SK-N-SH (cell line): ENCODE measurements around the gene WDR11. TPM values are rescaled to one million over a fixed set of nuclear protein-coding genes. Genes with fewer than 3 reads are reported as not detected.

ENCODE experiments used
- CTCF ChIA-PET: fragments of 300-600, 350-600 bp; formaldehyde crosslinking; extraction: SDS; loops from one replicate; lab custom pipeline; 2021; lab: Yijun Ruan, JAX
- POLR2A ChIA-PET: fragments of 350-600 bp; sonication (Branson Sonifier 250); formaldehyde crosslinking; extraction: SDS; loops from one replicate; lab custom pipeline; 2020; ENCODE audit warnings: antibody characterized with exemption, inconsistent platforms; lab: Yijun Ruan, JAX
- DNase-seq: peaks from one replicate; pipeline ENCODE4 v3.0.0; 2012
- H2AFZ ChIP-seq: fragments of 200-600 bp; sonication (generic); 2 replicates; pipeline ENCODE4 v1.8.1; 2016; ENCODE audit warnings: antibody characterized with exemption, mild to moderate bottlenecking, low read depth
- H3F3A ChIP-seq: fragments of 200-600 bp; sonication (generic); replicated peaks from 2 replicates; pipeline ENCODE3; 2016; ENCODE audit warnings: antibody characterized with exemption, mild to moderate bottlenecking; ENCODE audit not compliant: insufficient read depth
- H3K27ac ChIP-seq, 2 experiments: fragments of 200-500 bp in 1 of 2; fragments of 200-600 bp in 1 of 2; sonication (Bioruptor generic) in 1 of 2; sonication (generic), shearing (Covaris generic) in 1 of 2; 2 replicates each; pipeline versions ENCODE4 v1.5.1 to v1.6.1; 2014 to 2016; ENCODE audit warnings: low read depth in 2 of 2, inconsistent platforms in 1 of 2, low read length in 1 of 2, mild to moderate bottlenecking in 1 of 2, mixed read lengths in 1 of 2
- H3K27me3 ChIP-seq: fragments of 200-600 bp; sonication (generic), shearing (Covaris generic); 2 replicates; pipeline ENCODE4 v1.6.1; 2016; ENCODE audit warnings: mixed run types; ENCODE audit not compliant: insufficient read depth
- H3K36me3 ChIP-seq, 2 experiments: fragments of 200-500 bp in 1 of 2; fragments of 200-600 bp in 1 of 2; sonication (Bioruptor generic) in 1 of 2; sonication (generic) in 1 of 2; replicated peaks in 1 of 2; 2 replicates each; pipeline versions ENCODE3 to v1.5.1; 2014 to 2016; ENCODE audit warnings: low read length in 1 of 2, mild to moderate bottlenecking in 1 of 2; ENCODE audit not compliant: insufficient read depth in 2 of 2, control insufficient read depth in 1 of 2
- H3K4me1 ChIP-seq, 2 experiments: fragments of 200-500 bp in 1 of 2; fragments of 200-600 bp in 1 of 2; sonication (Bioruptor generic) in 1 of 2; sonication (generic), shearing (Covaris generic) in 1 of 2; 2 replicates each; pipeline versions ENCODE4 v1.5.1 to v1.6.1; 2014 to 2016; ENCODE audit warnings: low read depth in 1 of 2, low read length in 1 of 2, mixed run types in 1 of 2; ENCODE audit not compliant: insufficient read depth in 2 of 2, control insufficient read depth in 1 of 2
- H3K4me2 ChIP-seq: fragments of 200-600 bp; sonication (generic), shearing (Covaris generic); 2 replicates; pipeline ENCODE4 v1.6.1; 2017; ENCODE audit warnings: mixed run types
- H3K4me3 ChIP-seq, 2 experiments: fragments of 200-500 bp in 1 of 2; fragments of 200-600 bp in 1 of 2; sonication (Bioruptor generic) in 1 of 2; sonication (generic), shearing (Covaris generic) in 1 of 2; 2 replicates each; pipeline versions ENCODE4 v1.5.1 to v1.8.1; 2014 to 2016; ENCODE audit warnings: low read depth in 2 of 2, inconsistent platforms in 1 of 2, low read length in 1 of 2, mild to moderate bottlenecking in 1 of 2, mixed read lengths in 1 of 2, moderate library complexity in 1 of 2
- H3K79me2 ChIP-seq: fragments of 200-600 bp; sonication (generic); 2 replicates; pipeline ENCODE4 v1.8.1; 2017; ENCODE audit warnings: mild to moderate bottlenecking; ENCODE audit not compliant: insufficient read depth
- H3K9ac ChIP-seq: fragments of 200-600 bp; sonication (generic); 2 replicates; pipeline ENCODE4 v1.6.1; 2017; ENCODE audit warnings: mixed run types
- H3K9me2 ChIP-seq: fragments of 200-600 bp; sonication (generic); 2 replicates; pipeline ENCODE4 v1.6.1; 2017; ENCODE audit warnings: mixed run types
- H3K9me3 ChIP-seq: fragments of 200-600 bp; sonication (generic); 2 replicates; pipeline ENCODE4 v1.6.1; 2017; ENCODE audit warnings: mixed run types, mild to moderate bottlenecking, moderate library complexity
- H4K20me1 ChIP-seq: fragments of 200-600 bp; sonication (generic); 2 replicates; pipeline ENCODE4 v1.6.1; 2017; ENCODE audit warnings: mild to moderate bottlenecking, mixed run types; ENCODE audit not compliant: insufficient read depth
- ELF1 ChIP-seq: IDR thresholded peaks from 2 replicates; pipeline ENCODE4 v1.4.0; 2012
- FOXJ3 ChIP-seq: sonication (generic); formaldehyde crosslinking; IDR thresholded peaks from 2 replicates; pipeline ENCODE4 v1.5.1; 2020; ENCODE audit warnings: mild to moderate bottlenecking, missing genetic modification reagents
- FOXM1 ChIP-seq: IDR thresholded peaks from 2 replicates; pipeline ENCODE4 v1.4.0; 2012; ENCODE audit warnings: low read depth, mild to moderate bottlenecking
- MXI1 ChIP-seq: IDR thresholded peaks from 2 replicates; pipeline ENCODE4 v1.6.1; 2012; ENCODE audit warnings: mild to moderate bottlenecking, low read depth, low read length, improper control_type of control experiment
- NFIC ChIP-seq: IDR thresholded peaks from 2 replicates; pipeline ENCODE4 v1.4.0; 2012; ENCODE audit warnings: borderline replicate concordance
- RAD21 ChIP-seq: IDR thresholded peaks from 2 replicates; pipeline ENCODE4 v1.6.1; 2012; ENCODE audit warnings: mild to moderate bottlenecking, low read length
- RFX5 ChIP-seq: IDR thresholded peaks from 2 replicates; pipeline ENCODE4 v1.6.1; 2012; ENCODE audit warnings: mild to moderate bottlenecking, improper control_type of control experiment, low read length
- RXRA ChIP-seq: IDR thresholded peaks from 2 replicates; pipeline ENCODE4 v1.4.0; 2012; ENCODE audit warnings: low read depth, mild to moderate bottlenecking, borderline replicate concordance
- SMC3 ChIP-seq: IDR thresholded peaks from 2 replicates; pipeline ENCODE4 v1.6.1; 2012; ENCODE audit warnings: low read depth, low read length, improper control_type of control experiment
- TAF1 ChIP-seq: IDR thresholded peaks from 2 replicates; pipeline ENCODE4 v1.6.1; 2012; ENCODE audit warnings: low read depth, mild to moderate bottlenecking, low read length, moderate library complexity, borderline replicate concordance
- WGBS: methylation state at CpG from one replicate; pipeline ENCODE4 v1.1.6; 2017; ENCODE audit warnings: low lambda C conversion rate; 5-methylcytosine and 5-hydroxymethylcytosine counted together
- polyA plus RNA-seq, 3 experiments: library from polyadenylated mRNA; depleted of rRNA; stranded (reverse); fragments of >200 nt; gene quantifications; 2 replicates each; pipeline ENCODE4 v1.2.3, GENCODE V29; 2012
- TF ChIP-seq, protein P1 (sequence below): IDR thresholded peaks from 2 replicates; pipeline ENCODE4 v1.4.0; 2012; ENCODE audit warnings: low read depth, borderline replicate concordance
- TF ChIP-seq, protein P2 (sequence below): IDR thresholded peaks from 2 replicates; pipeline ENCODE4 v1.4.0; 2012; ENCODE audit warnings: low read depth
- TF ChIP-seq, protein P3 (sequence below): IDR thresholded peaks from 2 replicates; pipeline ENCODE4; 2012
- TF ChIP-seq, protein P4 (sequence below): IDR thresholded peaks from 2 replicates; pipeline ENCODE4 v1.4.0; 2012; ENCODE audit warnings: low read depth, borderline replicate concordance

Gene WDR11
- polyA plus RNA-seq, 1 of the 3 experiments (the other 2 are of a cell fraction) = 35.1 TPM

DNA sequence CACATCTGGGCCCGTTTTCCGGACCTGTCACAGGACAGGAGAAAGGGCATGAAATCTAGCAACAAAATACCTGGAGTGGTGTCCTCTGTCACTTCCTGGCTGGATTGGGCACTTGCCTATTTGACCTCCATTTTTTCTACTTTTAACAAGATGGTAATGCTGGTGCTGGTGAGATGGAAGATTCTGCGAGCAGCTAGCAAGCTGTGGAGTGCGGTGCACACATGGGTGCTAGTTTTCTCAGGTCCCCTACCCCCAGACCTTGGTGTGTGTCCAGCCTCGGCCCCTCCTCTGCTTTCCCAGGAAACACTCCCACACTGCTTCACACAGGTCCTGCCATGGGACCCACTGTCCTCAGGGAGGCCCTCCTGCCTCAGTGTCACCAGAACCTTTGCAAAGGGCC lies 87.7 kb downstream of the WDR11 start:
- Histone ChIP-seq H3K4me3 (no peak overlapping the region), H3K4me1 (peaks cover 0 to 3% of the 10 kb centered on the region in 2 experiments; a peak in 1 of 4 replicates), H3K27me3 (no peaks in the 10 kb centered on the region), H3K4me2 (no peak overlapping the region), H3K9ac (no peak overlapping the region), H3K9me3 (no peaks in the 10 kb centered on the region), H3F3A (no peaks in the 10 kb centered on the region), H3K27ac (no peak overlapping the region), H3K36me3 (no peaks in the 10 kb centered on the region), H4K20me1 (no peaks in the 10 kb centered on the region), H3K9me2 (no peaks in the 10 kb centered on the region), H3K79me2 (no peaks in the 10 kb centered on the region), H2AFZ (no peak overlapping the region)
- no peak for DNase-seq
- ChIA-PET CTCF (interaction anchor here (0.6 to 3.1 kb wide), 5 partner anchors 10 to 962 kb away, joined by 3 to 9 read pairs (median 3); no protein-coding TSS in a partner anchor), POLR2A (no interaction called here)
- TF ChIP-seq TAF1 = no peak
- WGBS = 60% methylated on average over 5 of the region's 5 CpGs

DNA sequence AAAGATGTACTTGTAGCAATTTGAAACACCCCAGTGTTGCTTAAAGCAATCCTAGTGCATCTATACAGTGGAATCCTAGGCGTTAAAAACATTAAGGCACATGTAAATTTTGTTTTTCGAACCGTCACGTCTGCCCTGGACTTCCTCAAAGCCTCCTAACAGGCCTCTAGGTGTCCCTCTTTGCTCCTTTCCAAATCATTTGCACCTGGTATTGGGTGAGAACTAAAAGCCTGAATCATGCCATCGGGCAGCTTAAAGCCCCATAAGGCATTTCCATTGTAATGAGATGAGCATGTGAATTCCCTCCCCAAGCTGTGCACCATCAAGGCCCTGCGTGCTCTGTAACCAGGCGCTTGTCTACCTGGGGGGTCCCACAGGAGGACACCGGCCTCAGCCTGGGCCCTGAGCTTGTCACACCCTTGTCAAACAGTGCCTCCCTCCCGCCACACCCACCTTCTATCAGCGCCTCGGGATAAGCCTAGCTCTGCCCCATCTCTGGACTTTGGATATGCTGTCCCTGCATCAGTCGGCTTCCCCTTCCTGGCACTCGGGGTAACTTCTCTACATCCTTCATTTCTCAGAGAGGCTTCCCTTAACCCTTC lies 89.2 kb downstream of the WDR11 start:
- Histone ChIP-seq H3K27me3 (no peaks in the 10 kb centered on the region), H3K9me2 (no peaks in the 10 kb centered on the region), H3K4me3 (no peak overlapping the region), H3K4me2 (no peak overlapping the region), H3K27ac (no peak overlapping the region), H3K9ac (no peak overlapping the region), H2AFZ (no peak overlapping the region), H3K9me3 (no peaks in the 10 kb centered on the region), H3F3A (no peaks in the 10 kb centered on the region), H3K4me1 (peaks cover 0 to 3% of the 10 kb centered on the region in 2 experiments; a peak in 1 of 4 replicates), H3K79me2 (no peaks in the 10 kb centered on the region), H4K20me1 (no peaks in the 10 kb centered on the region), H3K36me3 (no peaks in the 10 kb centered on the region)
- DNase-seq = no peak
- TF ChIP-seq, protein P1, sequence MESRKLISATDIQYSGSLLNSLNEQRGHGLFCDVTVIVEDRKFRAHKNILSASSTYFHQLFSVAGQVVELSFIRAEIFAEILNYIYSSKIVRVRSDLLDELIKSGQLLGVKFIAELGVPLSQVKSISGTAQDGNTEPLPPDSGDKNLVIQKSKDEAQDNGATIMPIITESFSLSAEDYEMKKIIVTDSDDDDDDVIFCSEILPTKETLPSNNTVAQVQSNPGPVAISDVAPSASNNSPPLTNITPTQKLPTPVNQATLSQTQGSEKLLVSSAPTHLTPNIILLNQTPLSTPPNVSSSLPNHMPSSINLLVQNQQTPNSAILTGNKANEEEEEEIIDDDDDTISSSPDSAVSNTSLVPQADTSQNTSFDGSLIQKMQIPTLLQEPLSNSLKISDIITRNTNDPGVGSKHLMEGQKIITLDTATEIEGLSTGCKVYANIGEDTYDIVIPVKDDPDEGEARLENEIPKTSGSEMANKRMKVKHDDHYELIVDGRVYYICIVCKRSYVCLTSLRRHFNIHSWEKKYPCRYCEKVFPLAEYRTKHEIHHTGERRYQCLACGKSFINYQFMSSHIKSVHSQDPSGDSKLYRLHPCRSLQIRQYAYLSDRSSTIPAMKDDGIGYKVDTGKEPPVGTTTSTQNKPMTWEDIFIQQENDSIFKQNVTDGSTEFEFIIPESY = no peak
- TF ChIP-seq SMC3 (no peak), RFX5 (no peak), FOXJ3 (CRISPR knock-in tag) (no peak), MXI1 (no peak), NFIC (no peak), FOXM1 (no peak), ELF1 (no peak), RAD21 (no peak), RXRA (no peak)
- TF ChIP-seq, protein P2, sequence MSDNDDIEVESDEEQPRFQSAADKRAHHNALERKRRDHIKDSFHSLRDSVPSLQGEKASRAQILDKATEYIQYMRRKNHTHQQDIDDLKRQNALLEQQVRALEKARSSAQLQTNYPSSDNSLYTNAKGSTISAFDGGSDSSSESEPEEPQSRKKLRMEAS = no peak
- TF ChIP-seq, protein P3, sequence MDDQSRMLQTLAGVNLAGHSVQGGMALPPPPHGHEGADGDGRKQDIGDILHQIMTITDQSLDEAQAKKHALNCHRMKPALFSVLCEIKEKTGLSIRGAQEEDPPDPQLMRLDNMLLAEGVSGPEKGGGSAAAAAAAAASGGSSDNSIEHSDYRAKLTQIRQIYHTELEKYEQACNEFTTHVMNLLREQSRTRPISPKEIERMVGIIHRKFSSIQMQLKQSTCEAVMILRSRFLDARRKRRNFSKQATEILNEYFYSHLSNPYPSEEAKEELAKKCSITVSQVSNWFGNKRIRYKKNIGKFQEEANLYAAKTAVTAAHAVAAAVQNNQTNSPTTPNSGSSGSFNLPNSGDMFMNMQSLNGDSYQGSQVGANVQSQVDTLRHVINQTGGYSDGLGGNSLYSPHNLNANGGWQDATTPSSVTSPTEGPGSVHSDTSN = no peak
- TF ChIP-seq, protein P4, sequence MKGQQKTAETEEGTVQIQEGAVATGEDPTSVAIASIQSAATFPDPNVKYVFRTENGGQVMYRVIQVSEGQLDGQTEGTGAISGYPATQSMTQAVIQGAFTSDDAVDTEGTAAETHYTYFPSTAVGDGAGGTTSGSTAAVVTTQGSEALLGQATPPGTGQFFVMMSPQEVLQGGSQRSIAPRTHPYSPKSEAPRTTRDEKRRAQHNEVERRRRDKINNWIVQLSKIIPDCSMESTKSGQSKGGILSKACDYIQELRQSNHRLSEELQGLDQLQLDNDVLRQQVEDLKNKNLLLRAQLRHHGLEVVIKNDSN = no peak
- ChIA-PET POLR2A (interaction anchor here (0.7 kb wide), 1 partner anchor 536 kb away, joined by 4 read pairs; no protein-coding TSS in a partner anchor), CTCF (interaction anchor here (0.6 to 2.5 kb wide), 5 partner anchors 8 to 957 kb away, joined by 3 to 8 read pairs (median 3); no protein-coding TSS in a partner anchor)
- 51% methylated on average over 12 of the region's 13 CpGs for WGBS
